ENCODE measurements around the gene EML5.

EML5 gene

GRCh38 chr14:88818018-88818417 is 25.3 kb upstream of the EML5 start:
- Histone ChIP-seq H3K4me3 (ENCODE audit: low read depth, low read length) (no peak overlapping the region), H3K4me1 (peaks cover 29% of the 10 kb centered on the region), H3K9me3 (no peaks in the 10 kb centered on the region), H3K27me3 (no peaks in the 10 kb centered on the region), H3K36me3 (peaks cover 3% of the 10 kb centered on the region)
- DNase-seq, result no peak
- no peak for TF ChIP-seq CTCF (IDR thresholded peaks at IDR 0.05; ENCODE audit: low read depth, low read length)

- peaks cover 29% of the 10 kb centered on the region for H3K4me1 ChIP-seq
- DNase-seq, result peak; percentile 38
- no peak overlapping the region for H3K4me3 ChIP-seq (ENCODE audit: low read depth, low read length)
- H3K27me3 ChIP-seq, result no peaks in the 10 kb centered on the region
- no peaks in the 10 kb centered on the region for H3K9me3 ChIP-seq
- no peak for TF ChIP-seq CTCF (IDR thresholded peaks at IDR 0.05; ENCODE audit: low read depth, low read length)
- H3K36me3 ChIP-seq, result peaks cover 3% of the 10 kb centered on the region
Measured at GRCh38 chr14:88815980-88816379, 23.2 kb upstream of the EML5 start.

- TF ChIP-seq CTCF (IDR thresholded peaks at IDR 0.05; ENCODE audit: low read depth, low read length), result no peak
- H3K4me1 ChIP-seq, result no peaks in the 10 kb centered on the region
- H3K36me3 ChIP-seq, result peaks cover 5% of the 10 kb centered on the region; the same call in 1 of the 2 replicates
- H3K4me3 ChIP-seq (ENCODE audit: low read depth, low read length), result no peak overlapping the region
- H3K27me3 ChIP-seq, result no peaks in the 10 kb centered on the region
- 0 out of 2 replicates have a peak, but pooled peaks cover 2% of the 10 kb centered on the region for H3K9me3 ChIP-seq
- DNase-seq, result no peak
Measured at GRCh38 chr14:88808359-88808758, 15.6 kb upstream of the EML5 start.

- no peak for TF ChIP-seq CTCF (IDR thresholded peaks at IDR 0.05; ENCODE audit: low read depth, low read length)
- Histone ChIP-seq H3K4me3 (ENCODE audit: low read depth, low read length) (no peak overlapping the region), H3K27me3 (no peaks in the 10 kb centered on the region), H3K36me3 (peaks cover 5% of the 10 kb centered on the region; the same call in 1 of the 2 replicates), H3K4me1 (no peaks in the 10 kb centered on the region), H3K9me3 (0 out of 2 replicates have a peak, but pooled peaks cover 2% of the 10 kb centered on the region)
- no peak for DNase-seq
Measured at GRCh38 chr14:88804477-88804876, 11.7 kb upstream of the EML5 start.

- Histone ChIP-seq H3K9me3 (0 out of 2 replicates have a peak, but pooled peaks cover 2% of the 10 kb centered on the region), H3K4me3 (ENCODE audit: low read depth, low read length) (no peak overlapping the region), H3K27me3 (no peaks in the 10 kb centered on the region), H3K36me3 (peaks cover 5% of the 10 kb centered on the region; the same call in 1 of the 2 replicates), H3K4me1 (peaks cover under 1% of the 10 kb centered on the region; the same call in 1 of the 2 replicates)
- TF ChIP-seq CTCF (IDR thresholded peaks at IDR 0.05; ENCODE audit: low read depth, low read length), result no peak
- no peak for DNase-seq
Measured at GRCh38 chr14:88804035-88804434, 11.3 kb upstream of the EML5 start.

- H3K36me3 ChIP-seq, result peaks cover 5% of the 10 kb centered on the region; the same call in 1 of the 2 replicates
- H3K4me3 ChIP-seq (ENCODE audit: low read depth, low read length), result no peak overlapping the region
- no peaks in the 10 kb centered on the region for H3K27me3 ChIP-seq
- peaks cover 4% of the 10 kb centered on the region; the same call in 1 of the 2 replicates for H3K4me1 ChIP-seq
- DNase-seq, result no peak
- 0 out of 2 replicates have a peak, but pooled peaks cover 2% of the 10 kb centered on the region for H3K9me3 ChIP-seq
- no peak for TF ChIP-seq CTCF (IDR thresholded peaks at IDR 0.05; ENCODE audit: low read depth, low read length)
Measured at GRCh38 chr14:88802596-88802995, 9.8 kb upstream of the EML5 start.
